ENCODE results near the gene NPTXR. TPM values are rescaled to one million over a fixed set of nuclear protein-coding genes. Genes with fewer than 3 reads are reported as not detected.

NPTXR gene
- total and polyA plus RNA-seq, 2 donors (not counting 3 experiments of a cell fraction or from before 2014, with no cell fraction given), result 0.37 to 0.73 TPM

DNA sequence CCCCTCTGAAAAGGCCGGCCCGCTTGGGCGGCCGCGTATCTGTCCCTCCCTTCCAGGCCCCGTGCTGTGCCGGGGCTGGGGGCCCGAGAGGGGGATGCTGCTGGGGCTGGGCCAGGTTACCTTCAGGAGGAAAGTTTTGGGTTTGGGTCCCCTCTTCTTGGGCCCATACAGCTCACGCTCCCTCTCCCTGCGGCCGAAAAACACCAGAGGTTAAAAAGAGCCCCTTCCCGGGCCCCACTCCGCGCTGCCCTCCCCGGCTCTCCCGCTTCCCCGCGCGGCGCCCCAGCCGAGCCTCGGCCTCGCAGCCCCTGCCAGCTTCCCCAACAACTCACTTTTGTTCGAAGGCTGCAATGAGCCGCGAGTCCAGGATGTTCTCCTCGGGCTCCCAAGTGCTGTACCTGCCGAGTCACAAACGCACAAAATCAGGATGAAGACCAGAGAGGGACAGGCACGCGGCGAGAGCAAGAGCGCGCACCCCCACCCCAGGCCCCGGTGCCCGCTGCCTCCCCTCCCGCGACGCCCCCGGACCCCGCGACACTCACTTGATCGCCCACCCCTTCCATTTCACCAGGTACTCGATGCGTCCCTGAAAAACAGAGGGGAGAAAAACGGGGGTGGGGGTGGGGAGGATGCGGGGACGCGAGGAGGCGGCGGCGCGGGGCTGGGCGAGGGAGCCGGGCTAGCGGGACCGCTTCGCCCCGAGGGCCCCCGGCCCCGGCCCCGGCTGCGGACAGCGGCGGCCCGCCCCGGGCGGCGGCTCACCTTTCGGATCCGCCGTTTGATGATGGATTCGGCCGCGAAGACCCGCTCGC lies 27.7 kb upstream of the NPTXR start:
- Histone ChIP-seq H3K27ac (ENCODE audit: insufficient read depth, low read depth, low read length) (no peak overlapping the region), H3K9me3 (replicated peaks; ENCODE audit: control insufficient read depth, insufficient read depth, low read length) (no peaks in the 10 kb centered on the region), H3K9me1 (replicated peaks; ENCODE audit: control insufficient read depth, extremely low read depth, insufficient read depth, low read length) (no peaks in the 10 kb centered on the region), H3K4me3 (replicated peaks in 1 of 3; ENCODE audit: insufficient read depth in 1 of 3, low read depth in 1 of 3, low read length in 3 of 3) (peak overlapping the region; percentile 58 to 82 (median 79)), H3K4me2 (ENCODE audit: insufficient read depth, low read length) (peak overlapping the region; percentile 69), H3K79me2 (ENCODE audit: control insufficient read depth, insufficient read depth, low read length) (peaks cover 21% of the 10 kb centered on the region), H3K36me3 (ENCODE audit: control insufficient read depth in 2 of 2, extremely low read depth in 1 of 2, insufficient read depth in 2 of 2, low read length in 2 of 2) (peaks cover 3 to 5% of the 10 kb centered on the region in 2 experiments), H3K4me1 (ENCODE audit: control insufficient read depth, extremely low read depth, insufficient read depth, low read length) (peaks cover 17% of the 10 kb centered on the region), H3K9ac (replicated peaks; ENCODE audit: extremely low read depth, insufficient read depth, low read length) (peak overlapping the region; percentile 59), H4K20me1 (replicated peaks; ENCODE audit: control insufficient read depth, extremely low read depth, insufficient read depth, low read length) (no peaks in the 10 kb centered on the region), H3K27me3 (ENCODE audit: control insufficient read depth in 2 of 2, insufficient read depth in 2 of 2, low read length in 2 of 2) (peaks cover 13 to 22% of the 10 kb centered on the region in 2 experiments), H2AFZ (ENCODE audit: low read depth, low read length) (peak overlapping the region; percentile 46)
- TF ChIP-seq FOS (IDR thresholded peaks at IDR 0.05; ENCODE audit: borderline replicate concordance, insufficient read depth, low read length) (no peak), EZH2 (IDR thresholded peaks at IDR 0.05; ENCODE audit: borderline replicate concordance, low read depth, low read length, severe bottlenecking) (no peak), POLR2A (IDR thresholded peaks at IDR 0.05; ENCODE audit: low read depth, low read length) (no peak), JUN (IDR thresholded peaks at IDR 0.05; ENCODE audit: borderline replicate concordance, insufficient read depth, insufficient read length, low read depth) (no peak), GATA2 (IDR thresholded peaks at IDR 0.05; ENCODE audit: insufficient read depth, insufficient read length, low read depth, low read length) (no peak), MYC (IDR thresholded peaks at IDR 0.05; ENCODE audit: low read depth, low read length) (no peak), POLR2AphosphoS5 (IDR thresholded peaks at IDR 0.05; ENCODE audit: insufficient read depth, low read depth, low read length) (no peak)
- TF ChIP-seq, protein P1, sequence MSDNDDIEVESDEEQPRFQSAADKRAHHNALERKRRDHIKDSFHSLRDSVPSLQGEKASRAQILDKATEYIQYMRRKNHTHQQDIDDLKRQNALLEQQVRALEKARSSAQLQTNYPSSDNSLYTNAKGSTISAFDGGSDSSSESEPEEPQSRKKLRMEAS (IDR thresholded peaks at IDR 0.05; ENCODE audit: insufficient read depth, insufficient read length), result no peak
- TF ChIP-seq, protein P2, sequence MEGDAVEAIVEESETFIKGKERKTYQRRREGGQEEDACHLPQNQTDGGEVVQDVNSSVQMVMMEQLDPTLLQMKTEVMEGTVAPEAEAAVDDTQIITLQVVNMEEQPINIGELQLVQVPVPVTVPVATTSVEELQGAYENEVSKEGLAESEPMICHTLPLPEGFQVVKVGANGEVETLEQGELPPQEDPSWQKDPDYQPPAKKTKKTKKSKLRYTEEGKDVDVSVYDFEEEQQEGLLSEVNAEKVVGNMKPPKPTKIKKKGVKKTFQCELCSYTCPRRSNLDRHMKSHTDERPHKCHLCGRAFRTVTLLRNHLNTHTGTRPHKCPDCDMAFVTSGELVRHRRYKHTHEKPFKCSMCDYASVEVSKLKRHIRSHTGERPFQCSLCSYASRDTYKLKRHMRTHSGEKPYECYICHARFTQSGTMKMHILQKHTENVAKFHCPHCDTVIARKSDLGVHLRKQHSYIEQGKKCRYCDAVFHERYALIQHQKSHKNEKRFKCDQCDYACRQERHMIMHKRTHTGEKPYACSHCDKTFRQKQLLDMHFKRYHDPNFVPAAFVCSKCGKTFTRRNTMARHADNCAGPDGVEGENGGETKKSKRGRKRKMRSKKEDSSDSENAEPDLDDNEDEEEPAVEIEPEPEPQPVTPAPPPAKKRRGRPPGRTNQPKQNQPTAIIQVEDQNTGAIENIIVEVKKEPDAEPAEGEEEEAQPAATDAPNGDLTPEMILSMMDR (IDR thresholded peaks at IDR 0.05; ENCODE audit: extremely low read depth in 1 of 2, insufficient read depth in 1 of 2, low read depth in 1 of 2, low read length in 2 of 2), result no peak
- DNase-seq (ENCODE audit: low read depth, low spot score) (no peak), FAIRE-seq (no peak)
- no TSS peak for BruUV-seq (replicated peaks)
- dilution Hi-C loops (cut with MboI; ENCODE audit: extremely low pct_ligation_motif_present, low sequenced_read_pairs) (no loop called here), intact Hi-C loops (cut with micrococcal nuclease) (loop anchor here (1.0 to 10.0 kb wide), 6 partner anchors 103 to 661 kb away; partner anchors contain the start of genes APOBEC3B, RPL3 and RPS19BP1)
- CTCF ChIA-PET, result interaction anchor here (0.9 to 7.0 kb wide), 13 partner anchors 10 to 250 kb away, joined by 3 to 160 read pairs (median 12); partner anchors contain the start of genes APOBEC3B and NPTXR
- POLR2A ChIA-PET, result interaction anchor here (0.6 to 1.7 kb wide), 3 partner anchors 53 to 129 kb away, joined by 3 to 6 read pairs (median 3); no protein-coding TSS in a partner anchor
